Ammon's horn (tissue), 1 donor: ENCODE data around the gene GLT1D1.

Experiments used
- DNase-seq: peaks from one replicate; pipeline ENCODE4 v3.0.0-alpha.2; 2016; ENCODE audit warnings: low spot score

Gene GLT1D1

DNA sequence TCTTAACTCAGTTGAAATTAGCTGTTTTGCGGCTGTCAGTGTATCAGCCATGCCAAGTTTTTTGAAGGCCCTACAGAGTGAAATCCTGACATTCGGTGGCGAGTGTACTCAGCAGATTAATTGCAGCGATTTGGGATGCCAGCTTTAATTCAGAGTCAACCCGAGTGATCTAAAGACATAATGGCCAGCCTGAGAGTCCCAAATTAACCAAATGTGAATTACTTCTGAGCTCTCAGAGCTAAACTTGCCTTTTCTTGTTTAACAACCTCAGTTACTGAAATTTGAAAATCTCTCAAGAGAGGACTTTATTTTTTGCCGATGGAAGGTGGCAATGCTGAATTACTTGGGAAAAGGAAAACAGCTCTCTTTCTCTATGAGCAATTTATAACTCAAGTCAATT is 148.5 kb downstream of the GLT1D1 start:
- DNase-seq: no peak

- no peak for DNase-seq
Measured at GRCh38 chr12:129002427-129002826, 149.1 kb downstream of the GLT1D1 start.

- no peak for DNase-seq
Measured at GRCh38 chr12:129005416-129005815, 152.1 kb downstream of the GLT1D1 start.

GRCh38 chr12:129005829-129006228 is 152.6 kb downstream of the GLT1D1 start:
- no peak for DNase-seq

GRCh38 chr12:129009833-129010622 is 156.8 kb downstream of the GLT1D1 start:
- DNase-seq: no peak

DNA sequence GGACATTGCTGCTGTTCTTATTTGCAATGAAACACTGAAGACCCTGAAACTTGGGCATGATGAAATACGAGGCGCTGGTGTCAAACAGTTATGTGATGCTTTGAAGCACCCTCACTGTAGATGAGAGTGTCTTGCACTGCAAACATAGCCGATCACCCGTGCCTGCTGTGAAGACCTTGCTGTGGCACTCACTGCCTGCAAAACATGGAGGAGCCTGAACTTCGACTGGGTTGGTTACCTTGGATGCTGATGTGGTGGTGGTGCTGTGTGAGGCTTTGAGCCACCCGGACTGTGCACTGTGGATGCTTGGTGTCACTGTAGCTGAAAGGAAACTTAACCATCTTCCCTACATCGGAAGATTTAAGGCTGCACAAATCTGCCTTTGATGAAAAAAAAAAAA is 162.9 kb downstream of the GLT1D1 start:
- no peak for DNase-seq

DNA sequence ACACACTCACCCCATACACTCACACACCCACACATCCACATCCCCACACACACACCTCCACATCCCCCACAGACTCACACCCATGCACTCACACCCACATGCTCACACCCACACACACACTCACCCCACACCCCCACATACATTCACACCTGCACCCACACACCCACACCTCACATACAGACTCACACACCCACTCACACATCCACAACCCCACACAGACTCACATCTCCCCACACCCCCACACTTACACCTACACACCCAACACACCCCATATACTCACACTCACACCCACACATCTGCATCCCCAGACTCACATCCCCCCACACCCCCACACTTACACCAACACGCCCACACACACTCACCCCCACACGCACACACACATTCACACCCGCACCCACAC is 171.8 kb downstream of the GLT1D1 start:
- no peak for DNase-seq

DNA sequence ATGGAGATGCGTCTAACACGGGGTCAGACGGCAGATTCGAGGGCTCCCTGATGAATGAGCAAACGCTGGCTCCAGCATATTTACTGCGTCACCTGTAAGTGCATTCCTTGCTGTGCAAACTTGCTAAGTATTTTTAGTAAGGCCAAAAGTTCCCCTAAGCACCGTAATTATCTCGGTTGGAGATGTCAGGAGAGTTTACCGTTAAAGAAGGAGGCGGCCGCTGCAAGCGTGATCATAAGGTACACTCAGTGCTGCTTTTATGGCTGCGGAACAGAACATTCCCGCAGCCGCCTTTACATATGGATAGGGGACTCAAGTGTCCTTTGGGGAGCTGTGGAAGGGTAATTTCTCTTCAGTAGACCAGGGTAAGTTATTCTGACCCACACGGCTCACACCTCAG is 175.6 kb downstream of the GLT1D1 start:
- DNase-seq: no peak
